ENCODE measurements around the gene IFNA2.

GRCh38 chr9:21336457-21336856 lies 48.7 kb downstream of the IFNA2 start:
- no peak for TF ChIP-seq CTCF (conservative IDR thresholded peaks at IDR 0.05 in 1 of 2, IDR thresholded peaks at IDR 0.05 in 1 of 2; ENCODE audit: low read depth in 1 of 2, low read length in 2 of 2)
- TF ChIP-seq EZH2 (IDR thresholded peaks at IDR 0.05; ENCODE audit: low read length, missing control alignments): no peak
